ENCODE results near the gene MED12L. TPM values are rescaled to one million over a fixed set of nuclear protein-coding genes. Genes with fewer than 3 reads are reported as not detected.
A peak's percentile ranks its signal among the peaks of the same experiment; 100 is the strongest.

Gene MED12L
- total RNA-seq, 1 donor from 2014 or later, result 0.97 TPM

GRCh38 chr3:151283387-151283786 lies 197.9 kb downstream of the MED12L start:
- no peak overlapping the region for H3K27ac Mint-ChIP-seq (ENCODE audit: unreplicated experiment)
- H3K36me3 Mint-ChIP-seq (ENCODE audit: low read depth), result no peaks in the 10 kb centered on the region
- TF ChIP-seq CTCF (IDR thresholded peaks at IDR 0.05), result no peak
- H3K9me3 Mint-ChIP-seq (ENCODE audit: low read depth), result no peaks in the 10 kb centered on the region
- H3K4me3 Mint-ChIP-seq (ENCODE audit: unreplicated experiment), result no peak overlapping the region
- peaks cover 11% of the 10 kb centered on the region for H3K4me1 Mint-ChIP-seq (ENCODE audit: low read depth)
- DNase-seq (ENCODE audit: low spot score), result no peak
- H3K27me3 Mint-ChIP-seq (ENCODE audit: low read depth), result no peaks in the 10 kb centered on the region

GRCh38 chr3:151283907-151284461 lies 198.5 kb downstream of the MED12L start:
- Mint-ChIP-seq H3K9me3 (ENCODE audit: low read depth) (no peaks in the 10 kb centered on the region), H3K27ac (ENCODE audit: unreplicated experiment) (no peak overlapping the region), H3K27me3 (ENCODE audit: low read depth) (no peaks in the 10 kb centered on the region), H3K36me3 (ENCODE audit: low read depth) (no peaks in the 10 kb centered on the region), H3K4me3 (ENCODE audit: unreplicated experiment) (no peak overlapping the region), H3K4me1 (ENCODE audit: low read depth) (peaks cover 11% of the 10 kb centered on the region)
- TF ChIP-seq CTCF (IDR thresholded peaks at IDR 0.05), result no peak
- DNase-seq (ENCODE audit: low spot score), result no peak

GRCh38 chr3:151285940-151286339 lies 200.5 kb downstream of the MED12L start:
- DNase-seq (ENCODE audit: low spot score), result no peak
- Mint-ChIP-seq H3K9me3 (ENCODE audit: low read depth) (no peaks in the 10 kb centered on the region), H3K4me1 (ENCODE audit: low read depth) (peaks cover 11% of the 10 kb centered on the region), H3K4me3 (ENCODE audit: unreplicated experiment) (no peak overlapping the region), H3K27ac (ENCODE audit: unreplicated experiment) (no peak overlapping the region), H3K36me3 (ENCODE audit: low read depth) (no peaks in the 10 kb centered on the region), H3K27me3 (ENCODE audit: low read depth) (no peaks in the 10 kb centered on the region)
- no peak for TF ChIP-seq CTCF (IDR thresholded peaks at IDR 0.05)

- Mint-ChIP-seq H3K4me1 (ENCODE audit: low read depth) (no peaks in the 10 kb centered on the region), H3K9me3 (ENCODE audit: low read depth) (no peaks in the 10 kb centered on the region), H3K27ac (ENCODE audit: unreplicated experiment) (no peak overlapping the region), H3K36me3 (ENCODE audit: low read depth) (no peaks in the 10 kb centered on the region), H3K4me3 (ENCODE audit: unreplicated experiment) (no peak overlapping the region), H3K27me3 (ENCODE audit: low read depth) (no peaks in the 10 kb centered on the region)
- no peak for TF ChIP-seq CTCF (IDR thresholded peaks at IDR 0.05)
- no peak for DNase-seq (ENCODE audit: low spot score)
Measured at GRCh38 chr3:151289445-151289844, 204.0 kb downstream of the MED12L start.

GRCh38 chr3:151290673-151291072 lies 205.2 kb downstream of the MED12L start:
- Mint-ChIP-seq H3K27ac (ENCODE audit: unreplicated experiment) (no peak overlapping the region), H3K4me3 (ENCODE audit: unreplicated experiment) (no peak overlapping the region), H3K36me3 (ENCODE audit: low read depth) (no peaks in the 10 kb centered on the region), H3K9me3 (ENCODE audit: low read depth) (no peaks in the 10 kb centered on the region), H3K4me1 (ENCODE audit: low read depth) (no peaks in the 10 kb centered on the region), H3K27me3 (ENCODE audit: low read depth) (no peaks in the 10 kb centered on the region)
- TF ChIP-seq CTCF (IDR thresholded peaks at IDR 0.05), result peak; percentile 88
- DNase-seq (ENCODE audit: low spot score), result no peak

Data from chondrocyte (in vitro differentiated cells).